Transverse colon (tissue), 4 donors: Measurements from ENCODE around the gene PI4KA.
"Not testable (repeated sequence)": the region's sequence is repeated elsewhere in the genome, so short reads cannot be mapped to it uniquely, and the experiment has no call there.

ENCODE experiments used
- CTCF ChIP-seq, 5 experiments: fragments of 200-600 bp in 3 of 5; fragments of 450-650 bp in 2 of 5; sonication (generic) in 3 of 5; IDR thresholded peaks; 1 replicate in 2 of 5; 2 replicates in 3 of 5; pipeline ENCODE4 v1.5.1; 2016 to 2017; ENCODE audit warnings: antibody characterized with exemption in 5 of 5, inconsistent platforms in 3 of 5, mild to moderate bottlenecking in 2 of 5, moderate library complexity in 1 of 5
- POLR2AphosphoS5 ChIP-seq, 3 donors: sonication (generic); formaldehyde crosslinking; IDR thresholded peaks; one replicate each; pipeline ENCODE4 v1.6.1; 2016; ENCODE audit warnings: antibody characterized with exemption in 3 of 3

- TF ChIP-seq POLR2AphosphoS5, CTCF (IDR thresholded peaks at IDR 0.05): not testable (repeated sequence)
Measured at GRCh38 chr22:20687356-20688172, 171.0 kb downstream of the PI4KA start.
